DOHH2 (cell line): ENCODE measurements around the gene SOX5.

Source experiments
- EZH2phosphoT487 ChIP-seq: fragments of 200-600 bp; sonication (generic); IDR thresholded peaks from 2 replicates; pipeline ENCODE4 v1.6.1; 2017; ENCODE audit warnings: borderline replicate concordance, mild to moderate bottlenecking, antibody characterized with exemption, low read length, moderate library complexity, mixed read lengths
- TF ChIP-seq, protein P1 (sequence below): fragments of 200-600 bp; sonication (generic); IDR thresholded peaks from one replicate; pipeline ENCODE4 v1.5.1; 2014; ENCODE audit warnings: antibody characterized with exemption, mild to moderate bottlenecking, low read depth, low read length; ENCODE audit not compliant: poor library complexity, severe bottlenecking

DNA sequence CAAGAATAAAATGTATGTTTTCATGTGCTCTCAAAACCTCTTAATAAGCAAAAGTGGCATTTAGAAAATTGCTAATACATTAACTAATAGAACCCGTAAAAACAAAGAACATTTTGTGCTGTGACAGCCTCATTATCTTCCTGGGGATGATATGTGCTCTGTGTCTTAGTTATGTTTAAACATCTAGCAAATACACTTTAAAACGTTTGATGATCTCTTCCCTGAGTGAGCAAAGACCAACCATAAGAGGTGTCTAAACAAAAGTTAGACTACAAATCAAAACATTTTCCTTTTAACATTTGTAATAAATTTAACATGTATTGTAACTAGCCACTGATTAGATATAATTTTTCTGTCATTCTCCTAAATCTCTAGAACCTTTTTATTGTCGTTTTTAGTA lies 95.8 kb downstream of the SOX5 start:
- TF ChIP-seq, protein P1, sequence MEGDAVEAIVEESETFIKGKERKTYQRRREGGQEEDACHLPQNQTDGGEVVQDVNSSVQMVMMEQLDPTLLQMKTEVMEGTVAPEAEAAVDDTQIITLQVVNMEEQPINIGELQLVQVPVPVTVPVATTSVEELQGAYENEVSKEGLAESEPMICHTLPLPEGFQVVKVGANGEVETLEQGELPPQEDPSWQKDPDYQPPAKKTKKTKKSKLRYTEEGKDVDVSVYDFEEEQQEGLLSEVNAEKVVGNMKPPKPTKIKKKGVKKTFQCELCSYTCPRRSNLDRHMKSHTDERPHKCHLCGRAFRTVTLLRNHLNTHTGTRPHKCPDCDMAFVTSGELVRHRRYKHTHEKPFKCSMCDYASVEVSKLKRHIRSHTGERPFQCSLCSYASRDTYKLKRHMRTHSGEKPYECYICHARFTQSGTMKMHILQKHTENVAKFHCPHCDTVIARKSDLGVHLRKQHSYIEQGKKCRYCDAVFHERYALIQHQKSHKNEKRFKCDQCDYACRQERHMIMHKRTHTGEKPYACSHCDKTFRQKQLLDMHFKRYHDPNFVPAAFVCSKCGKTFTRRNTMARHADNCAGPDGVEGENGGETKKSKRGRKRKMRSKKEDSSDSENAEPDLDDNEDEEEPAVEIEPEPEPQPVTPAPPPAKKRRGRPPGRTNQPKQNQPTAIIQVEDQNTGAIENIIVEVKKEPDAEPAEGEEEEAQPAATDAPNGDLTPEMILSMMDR, result no peak
- TF ChIP-seq EZH2phosphoT487, result no peak
